Measurements from ENCODE around the gene CACNA1B.
"Not testable (repeated sequence)": the region's sequence is repeated elsewhere in the genome, so short reads cannot be mapped to it uniquely, and the experiment has no call there.

Gene CACNA1B

GRCh38 chr9:138015021-138015829, 137.6 kb downstream of the CACNA1B start:
- DNase-seq (ENCODE audit: low read depth in 2 of 2) = no peak

- DNase-seq (ENCODE audit: low read depth in 2 of 2) = no peak
These were observed 139.0 kb downstream of the CACNA1B start for GRCh38 chr9:138016406-138017187.

GRCh38 chr9:138017200-138017599, 139.6 kb downstream of the CACNA1B start:
- DNase-seq (ENCODE audit: low read depth in 2 of 2) = no peak

GRCh38 chr9:138019514-138019913, 141.9 kb downstream of the CACNA1B start:
- not testable (repeated sequence) for DNase-seq (ENCODE audit: low read depth in 2 of 2)

GRCh38 chr9:138020120-138020794, 142.7 kb downstream of the CACNA1B start:
- DNase-seq (ENCODE audit: low read depth in 2 of 2) = no peak

GRCh38 chr9:138020795-138021182, 143.2 kb downstream of the CACNA1B start:
- no peak for DNase-seq (ENCODE audit: low read depth in 2 of 2)

GRCh38 chr9:138021251-138022056, 143.9 kb downstream of the CACNA1B start:
- DNase-seq (ENCODE audit: low read depth in 2 of 2) = no peak

- peak in 1 of 2 donors; percentile 23 for DNase-seq (ENCODE audit: low read depth in 2 of 2)
These were observed 144.6 kb downstream of the CACNA1B start for GRCh38 chr9:138022121-138022741.

- DNase-seq (ENCODE audit: low read depth in 2 of 2) = no peak
These were observed 145.3 kb downstream of the CACNA1B start for GRCh38 chr9:138022756-138023393.

GRCh38 chr9:138023394-138024124, 146.0 kb downstream of the CACNA1B start:
- DNase-seq (ENCODE audit: low read depth in 2 of 2) = no peak

GRCh38 chr9:138024131-138024530, 146.5 kb downstream of the CACNA1B start:
- DNase-seq (ENCODE audit: low read depth in 2 of 2) = no peak

- DNase-seq (ENCODE audit: low read depth in 2 of 2) = no peak
These were observed 147.3 kb downstream of the CACNA1B start for GRCh38 chr9:138024831-138025291.

- no peak for DNase-seq (ENCODE audit: low read depth in 2 of 2)
These were observed 147.8 kb downstream of the CACNA1B start for GRCh38 chr9:138025417-138025816.

GRCh38 chr9:138025908-138026307, 148.3 kb downstream of the CACNA1B start:
- no peak for DNase-seq (ENCODE audit: low read depth in 2 of 2)

- no peak for DNase-seq (ENCODE audit: low read depth in 2 of 2)
These were observed 151.0 kb downstream of the CACNA1B start for GRCh38 chr9:138028596-138028995.

- no peak for DNase-seq (ENCODE audit: low read depth in 2 of 2)
These were observed 153.6 kb downstream of the CACNA1B start for GRCh38 chr9:138031186-138031585.

- DNase-seq (ENCODE audit: low read depth in 2 of 2) = no peak
These were observed 156.4 kb downstream of the CACNA1B start for GRCh38 chr9:138033950-138034349.

GRCh38 chr9:138037140-138037539, 159.6 kb downstream of the CACNA1B start:
- no peak for DNase-seq (ENCODE audit: low read depth in 2 of 2)

- no peak for DNase-seq (ENCODE audit: low read depth in 2 of 2)
These were observed 160.7 kb downstream of the CACNA1B start for GRCh38 chr9:138038244-138038671.
